Activated CD8-positive, alpha-beta memory T cell treated with anti-CD3 and anti-CD28 coated beads, Interleukin-2, amount 50 U/mL, for 24 hours (primary cell): ENCODE measurements around the gene KCNIP3.

Experiments
- DNase-seq: peaks from one replicate; pipeline ENCODE4 v3.0.0-alpha.2; 2020; ENCODE audit errors: extremely low read depth

Gene KCNIP3

GRCh38 chr2:95327861-95328260 lies 30.7 kb downstream of the KCNIP3 start:
- no peak for DNase-seq

- DNase-seq: no peak
Measured at GRCh38 chr2:95328358-95329125, 31.4 kb downstream of the KCNIP3 start.

- DNase-seq: no peak
Measured at GRCh38 chr2:95329401-95329800, 32.3 kb downstream of the KCNIP3 start.

- DNase-seq: no peak
Measured at GRCh38 chr2:95329891-95330793, 33.0 kb downstream of the KCNIP3 start.

- no peak for DNase-seq
Measured at GRCh38 chr2:95330794-95331338, 33.7 kb downstream of the KCNIP3 start.

GRCh38 chr2:95331606-95332005 lies 34.5 kb downstream of the KCNIP3 start:
- DNase-seq: no peak

- no peak for DNase-seq
Measured at GRCh38 chr2:95332036-95332435, 34.9 kb downstream of the KCNIP3 start.

- DNase-seq: no peak
Measured at GRCh38 chr2:95333056-95333455, 35.9 kb downstream of the KCNIP3 start.

GRCh38 chr2:95333888-95334338 lies 36.8 kb downstream of the KCNIP3 start:
- DNase-seq: no peak

- no peak for DNase-seq
Measured at GRCh38 chr2:95334916-95335641, 37.9 kb downstream of the KCNIP3 start.

GRCh38 chr2:95336406-95336805 lies 39.3 kb downstream of the KCNIP3 start:
- DNase-seq: no peak

GRCh38 chr2:95337829-95338228 lies 40.7 kb downstream of the KCNIP3 start:
- no peak for DNase-seq

- DNase-seq: no peak
Measured at GRCh38 chr2:95342556-95343320, 45.6 kb downstream of the KCNIP3 start.

GRCh38 chr2:95343429-95344214 lies 46.5 kb downstream of the KCNIP3 start:
- DNase-seq: no peak

GRCh38 chr2:95344215-95344583 lies 47.1 kb downstream of the KCNIP3 start:
- no peak for DNase-seq

- DNase-seq: no peak
Measured at GRCh38 chr2:95344656-95345055, 47.5 kb downstream of the KCNIP3 start.

- no peak for DNase-seq
Measured at GRCh38 chr2:95345081-95345562, 48.0 kb downstream of the KCNIP3 start.

GRCh38 chr2:95345563-95346230 lies 48.5 kb downstream of the KCNIP3 start:
- DNase-seq: peak; percentile 10

GRCh38 chr2:95346231-95346737 lies 49.1 kb downstream of the KCNIP3 start:
- no peak for DNase-seq
